ENCODE measurements around the gene NID2. TPM values are rescaled to one million over a fixed set of nuclear protein-coding genes. Genes with fewer than 3 reads are reported as not detected.

The NID2 gene
- total and polyA plus RNA-seq, 4 donors = 2.3 to 23.3 (median 10.1) TPM

GRCh38 chr14:52000696-52001095 is 68.2 kb downstream of the NID2 start:
- Histone ChIP-seq H3K4me3 (ENCODE audit: low read depth in 1 of 3, low read length in 3 of 3) (no peak overlapping the region), H3K27ac (ENCODE audit: low read depth in 1 of 2, low read length in 2 of 2) (no peak overlapping the region)
- WGBS = 89% methylated on average over 3 of the region's 3 CpGs

GRCh38 chr14:52000019-52000582 is 68.8 kb downstream of the NID2 start:
- peaks cover 2 to 40% (median 31%) of the 10 kb centered on the region in 4 donors for H3K36me3 ChIP-seq (ENCODE audit: control insufficient read depth in 4 of 4, insufficient read depth in 3 of 4, low read depth in 1 of 4, low read length in 3 of 4)
- H3K4me3 ChIP-seq (ENCODE audit: low read depth in 1 of 3, low read length in 3 of 3) = no peak overlapping the region
- H3K9ac ChIP-seq (ENCODE audit: low read depth in 1 of 2, low read length in 2 of 2) = no peak overlapping the region
- no peak for TF ChIP-seq GABPA (IDR thresholded peaks at IDR 0.05 in 1 of 2, conservative IDR thresholded peaks at IDR 0.05 in 1 of 2)
- no peak for TF ChIP-seq FOXA2 (IDR thresholded peaks at IDR 0.05)
- no peak for TF ChIP-seq NR2F2 (IDR thresholded peaks at IDR 0.05)
- TF ChIP-seq RXRA (IDR thresholded peaks at IDR 0.05) = no peak
- no peak for TF ChIP-seq ATF3 (IDR thresholded peaks at IDR 0.05)
- TF ChIP-seq TAF1 (conservative IDR thresholded peaks at IDR 0.05) = no peak
- no peak for TF ChIP-seq JUND (IDR thresholded peaks at IDR 0.05)
- no peak for TF ChIP-seq MAX (IDR thresholded peaks at IDR 0.05)
- TF ChIP-seq EGR1 (IDR thresholded peaks at IDR 0.05; ENCODE audit: low read depth in 2 of 2) = no peak
- no peak for TF ChIP-seq ZBTB33 (IDR thresholded peaks at IDR 0.05)
- TF ChIP-seq FOXA1 (IDR thresholded peaks at IDR 0.05) = no peak
- no peak for TF ChIP-seq REST (IDR thresholded peaks at IDR 0.05)
- TF ChIP-seq HNF4G (IDR thresholded peaks at IDR 0.05) = no peak
- TF ChIP-seq CTCF (IDR thresholded peaks at IDR 0.05; ENCODE audit: low read depth, low read length, missing input control) = no peak
- no peaks in the 10 kb centered on the region for H3K27me3 ChIP-seq (ENCODE audit: control insufficient read depth in 4 of 4, insufficient read depth in 4 of 4, low read length in 3 of 4)
- WGBS = 86% methylated on average over 3 of the region's 3 CpGs
- peaks cover 0 to 13% (median 5%) of the 10 kb centered on the region in 4 donors for H3K4me1 ChIP-seq (ENCODE audit: control insufficient read depth in 4 of 4, insufficient read depth in 4 of 4, low read length in 3 of 4)
- no peaks in the 10 kb centered on the region for H3K9me3 ChIP-seq (ENCODE audit: control insufficient read depth in 4 of 4, low read length in 3 of 4)
- no peak overlapping the region for H3K27ac ChIP-seq (ENCODE audit: low read depth in 1 of 2, low read length in 2 of 2)
- DNase-seq (ENCODE audit: low spot score) = no peak

More at GRCh38 chr14:52000696-52001095, 68.2 kb downstream of the NID2 start:
- H3K36me3 ChIP-seq (ENCODE audit: control insufficient read depth in 4 of 4, insufficient read depth in 3 of 4, low read depth in 1 of 4, low read length in 3 of 4) = peaks cover 2 to 43% (median 32%) of the 10 kb centered on the region in 4 donors
- no peak for DNase-seq (ENCODE audit: low spot score)
- H3K9ac ChIP-seq (ENCODE audit: low read depth in 1 of 2, low read length in 2 of 2) = no peak overlapping the region
- H3K4me1 ChIP-seq (ENCODE audit: control insufficient read depth in 4 of 4, insufficient read depth in 4 of 4, low read length in 3 of 4) = peaks cover 0 to 13% (median 5%) of the 10 kb centered on the region in 4 donors
- H3K27me3 ChIP-seq (ENCODE audit: control insufficient read depth in 4 of 4, insufficient read depth in 4 of 4, low read length in 3 of 4) = no peaks in the 10 kb centered on the region
- no peaks in the 10 kb centered on the region for H3K9me3 ChIP-seq (ENCODE audit: control insufficient read depth in 4 of 4, low read length in 3 of 4)
- TF ChIP-seq GABPA (IDR thresholded peaks at IDR 0.05 in 1 of 2, conservative IDR thresholded peaks at IDR 0.05 in 1 of 2) = no peak
- TF ChIP-seq FOXA2 (IDR thresholded peaks at IDR 0.05) = no peak
- no peak for TF ChIP-seq SP1 (IDR thresholded peaks at IDR 0.05)
- no peak for TF ChIP-seq HNF4A (conservative IDR thresholded peaks at IDR 0.05)

Measured in liver (tissue), 9 donors.